Liver (tissue), 9 donors: Measurements from ENCODE around the gene NRG2. TPM values are rescaled to one million over a fixed set of nuclear protein-coding genes. Genes with fewer than 3 reads are reported as not detected.

Experiments used
- DNase-seq: peaks from one replicate; pipeline ENCODE4 v3.0.0-alpha.2; 2017; ENCODE audit warnings: low spot score
- H3K27ac ChIP-seq, 2 donors: one replicate each; pipeline ENCODE4 v1.7.0; 2013; ENCODE audit warnings: inconsistent platforms in 2 of 2, low read length in 2 of 2, control low read depth in 1 of 2, low read depth in 1 of 2, mild to moderate bottlenecking in 1 of 2
- H3K27me3 ChIP-seq, 4 donors: one replicate each; pipeline versions ENCODE4 v1.6.1 to v1.7.0; 2013; ENCODE audit warnings: low read length in 3 of 4, inconsistent platforms in 1 of 4, mild to moderate bottlenecking in 1 of 4, moderate library complexity in 1 of 4; ENCODE audit not compliant: control insufficient read depth in 4 of 4, insufficient read depth in 4 of 4
- H3K36me3 ChIP-seq, 4 donors: one replicate each; pipeline versions ENCODE4 v1.6.1 to v1.7.0; 2013; ENCODE audit warnings: low read length in 3 of 4, mild to moderate bottlenecking in 3 of 4, low read depth in 1 of 4, moderate library complexity in 1 of 4; ENCODE audit not compliant: control insufficient read depth in 4 of 4, insufficient read depth in 3 of 4
- H3K4me1 ChIP-seq, 4 donors: one replicate each; pipeline versions ENCODE4 v1.6.1 to v1.7.0; 2013; ENCODE audit warnings: low read length in 3 of 4, mild to moderate bottlenecking in 3 of 4, moderate library complexity in 1 of 4; ENCODE audit not compliant: control insufficient read depth in 4 of 4, insufficient read depth in 4 of 4
- H3K4me3 ChIP-seq, 3 donors: one replicate each; pipeline versions ENCODE4 v1.6.1 to v1.7.0; 2013; ENCODE audit warnings: low read length in 3 of 3, control low read depth in 1 of 3, low read depth in 1 of 3, mild to moderate bottlenecking in 1 of 3
- H3K9ac ChIP-seq, 2 donors: one replicate each; pipeline ENCODE4 v1.7.0; 2013; ENCODE audit warnings: low read length in 2 of 2, mild to moderate bottlenecking in 2 of 2, moderate library complexity in 2 of 2, control low read depth in 1 of 2, low read depth in 1 of 2
- H3K9me3 ChIP-seq, 4 donors: one replicate each; pipeline versions ENCODE4 v1.6.1 to v1.7.0; 2013; ENCODE audit warnings: low read length in 3 of 4; ENCODE audit not compliant: control insufficient read depth in 4 of 4
- CTCF ChIP-seq: fragments of 150-350 bp; IDR thresholded peaks from 2 replicates; pipeline ENCODE4 v1.5.1; 2017; ENCODE audit warnings: improper control_type of control experiment, low read depth, low read length; ENCODE audit not compliant: missing input control
- EGR1 ChIP-seq, 2 donors: IDR thresholded peaks; 2 replicates each; pipeline ENCODE4 v1.6.1; 2016 to 2018; ENCODE audit warnings: antibody characterized with exemption in 2 of 2, low read depth in 2 of 2
- FOXA1 ChIP-seq: IDR thresholded peaks from 2 replicates; pipeline ENCODE4 v1.6.1; 2016; ENCODE audit warnings: antibody characterized with exemption
- FOXA2 ChIP-seq: IDR thresholded peaks from 2 replicates; pipeline ENCODE4 v1.6.1; 2016; ENCODE audit warnings: antibody characterized with exemption
- GABPA ChIP-seq, 2 donors: IDR thresholded peaks in 1 of 2; conservative IDR thresholded peaks in 1 of 2; 2 replicates each; pipeline ENCODE4 v1.6.1; 2016; ENCODE audit warnings: antibody characterized with exemption in 2 of 2, mild to moderate bottlenecking in 1 of 2, moderate library complexity in 1 of 2
- HNF4A ChIP-seq, 2 donors: conservative IDR thresholded peaks; 2 replicates each; pipeline ENCODE4 v1.6.1; 2016; ENCODE audit warnings: antibody characterized with exemption in 2 of 2, mild to moderate bottlenecking in 2 of 2
- HNF4G ChIP-seq: IDR thresholded peaks from 2 replicates; pipeline ENCODE4 v1.6.1; 2016; ENCODE audit warnings: antibody characterized with exemption
- JUND ChIP-seq, 2 donors: IDR thresholded peaks; 2 replicates each; pipeline ENCODE4 v1.6.1; 2016; ENCODE audit warnings: antibody characterized with exemption in 2 of 2
- MAX ChIP-seq: IDR thresholded peaks from 2 replicates; pipeline ENCODE4 v1.6.1; 2016; ENCODE audit warnings: antibody characterized with exemption
- NR2F2 ChIP-seq: IDR thresholded peaks from 2 replicates; pipeline ENCODE4 v1.6.1; 2016; ENCODE audit warnings: antibody characterized with exemption
- RAD21 ChIP-seq, 2 donors: IDR thresholded peaks; 2 replicates each; pipeline ENCODE4 v1.6.1; 2016; ENCODE audit warnings: antibody characterized with exemption in 2 of 2, mild to moderate bottlenecking in 2 of 2
- REST ChIP-seq: IDR thresholded peaks from 2 replicates; pipeline ENCODE4 v1.6.1; 2016; ENCODE audit warnings: antibody characterized with exemption, mild to moderate bottlenecking
- RXRA ChIP-seq, 2 donors: IDR thresholded peaks; 2 replicates each; pipeline ENCODE4 v1.6.1; 2017 to 2018; ENCODE audit warnings: antibody characterized with exemption in 2 of 2, mild to moderate bottlenecking in 1 of 2
- SP1 ChIP-seq: IDR thresholded peaks from 2 replicates; pipeline ENCODE4 v1.6.1; 2018; ENCODE audit warnings: antibody characterized with exemption, mild to moderate bottlenecking
- TAF1 ChIP-seq: conservative IDR thresholded peaks from 2 replicates; pipeline ENCODE4 v1.6.1; 2016; ENCODE audit warnings: antibody characterized with exemption, mild to moderate bottlenecking
- YY1 ChIP-seq: IDR thresholded peaks from 2 replicates; pipeline ENCODE4 v1.6.1; 2016; ENCODE audit warnings: antibody characterized with exemption, mild to moderate bottlenecking
- ZBTB33 ChIP-seq: IDR thresholded peaks from 2 replicates; pipeline ENCODE4 v1.6.1; 2016; ENCODE audit warnings: antibody characterized with exemption
- WGBS: extraction: QIAGEN DNeasy Blood & Tissue Kit; methylation state at CpG from one replicate; pipeline ENCODE4 v1.1.7; 2013; 5-methylcytosine and 5-hydroxymethylcytosine counted together
- polyA plus RNA-seq, 2 donors: library from polyadenylated mRNA; stranded (reverse) in 1 of 2; unstranded in 1 of 2; fragments of 200-250 nt in 1 of 2; fragments of >200 nt in 1 of 2; fragmentation: Nextera tagmentation in 1 of 2; extraction: Ambion mirVana in 1 of 2; gene quantifications; one replicate each; pipeline versions ENCODE4 v1.2.1 to v1.2.3, GENCODE V29; 2013 to 2015
- total RNA-seq, 2 donors: library from RNA; depleted of rRNA; stranded (reverse); fragments of >200 nt; gene quantifications; one replicate each; pipeline ENCODE4 v1.2.3, GENCODE V29; 2014
- TF ChIP-seq, protein P1 (sequence below): IDR thresholded peaks from 2 replicates; pipeline ENCODE4 v1.6.1; 2016; ENCODE audit warnings: antibody characterized with exemption
- donor health status: healthy.
- donor health status: healthy.
- donor health status: healthy.
- donor health status: healthy.
- donor health status: healthy.

NRG2 gene
- total and polyA plus RNA-seq, 4 donors, result 0.07 to 0.08 TPM; not detected in 2

GRCh38 chr5:139877129-139877597 lies 165.9 kb downstream of the NRG2 start:
- Histone ChIP-seq H3K4me1 (no peaks in the 10 kb centered on the region), H3K4me3 (no peak overlapping the region), H3K27ac (no peak overlapping the region), H3K9me3 (no peaks in the 10 kb centered on the region), H3K36me3 (no peaks in the 10 kb centered on the region), H3K27me3 (no peaks in the 10 kb centered on the region), H3K9ac (no peak overlapping the region)
- TF ChIP-seq GABPA (IDR thresholded peaks at IDR 0.05 in 1 of 2, conservative IDR thresholded peaks at IDR 0.05 in 1 of 2) (no peak), CTCF (no peak), MAX (no peak), EGR1 (IDR thresholded peaks at IDR 0.05; ENCODE audit: low read depth in 2 of 2) (no peak), NR2F2 (no peak), YY1 (no peak), TAF1 (no peak), HNF4A (conservative IDR thresholded peaks at IDR 0.05) (no peak), SP1 (no peak), RXRA (IDR thresholded peaks at IDR 0.05) (no peak), JUND (IDR thresholded peaks at IDR 0.05) (no peak), ZBTB33 (no peak), FOXA2 (no peak), HNF4G (no peak), FOXA1 (no peak), RAD21 (IDR thresholded peaks at IDR 0.05) (no peak)
- TF ChIP-seq, protein P1, sequence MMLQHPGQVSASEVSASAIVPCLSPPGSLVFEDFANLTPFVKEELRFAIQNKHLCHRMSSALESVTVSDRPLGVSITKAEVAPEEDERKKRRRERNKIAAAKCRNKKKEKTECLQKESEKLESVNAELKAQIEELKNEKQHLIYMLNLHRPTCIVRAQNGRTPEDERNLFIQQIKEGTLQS, result no peak
- no peak for DNase-seq
- 88% methylated on average over 6 of the region's 6 CpGs for WGBS

DNA sequence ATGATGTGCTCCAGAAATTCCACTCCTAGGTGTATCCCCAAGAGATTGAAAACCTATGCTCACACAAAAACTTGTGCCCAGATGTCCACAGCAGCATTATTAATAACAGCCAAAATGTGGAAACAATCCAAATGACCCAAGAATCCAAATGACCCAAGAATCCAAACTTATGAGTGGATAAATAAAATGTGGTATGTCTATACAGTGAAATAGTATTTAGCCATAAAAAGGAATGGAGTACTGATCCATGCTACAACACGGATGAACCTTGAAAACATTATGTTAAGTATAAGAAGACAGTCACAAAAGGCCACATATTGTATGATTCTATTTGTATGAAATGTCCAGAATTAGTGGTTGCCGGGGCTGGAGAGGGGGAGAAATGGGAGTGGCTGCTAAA lies 167.1 kb downstream of the NRG2 start:
- 90% methylated on average over 2 of the region's 2 CpGs for WGBS
- H3K27ac ChIP-seq, result no peak overlapping the region
- TF ChIP-seq JUND (IDR thresholded peaks at IDR 0.05) (no peak), ZBTB33 (no peak), GABPA (IDR thresholded peaks at IDR 0.05 in 1 of 2, conservative IDR thresholded peaks at IDR 0.05 in 1 of 2) (no peak), EGR1 (IDR thresholded peaks at IDR 0.05; ENCODE audit: low read depth in 2 of 2) (no peak), RAD21 (IDR thresholded peaks at IDR 0.05) (no peak), HNF4A (conservative IDR thresholded peaks at IDR 0.05) (no peak), REST (no peak), NR2F2 (no peak), MAX (no peak), FOXA1 (no peak), RXRA (IDR thresholded peaks at IDR 0.05) (no peak)
- TF ChIP-seq, protein P1, result no peak
- H3K9me3 ChIP-seq, result no peaks in the 10 kb centered on the region
- no peaks in the 10 kb centered on the region for H3K27me3 ChIP-seq
- DNase-seq, result no peak
- H3K36me3 ChIP-seq, result no peaks in the 10 kb centered on the region
- no peaks in the 10 kb centered on the region for H3K4me1 ChIP-seq
- H3K4me3 ChIP-seq, result no peak overlapping the region
- H3K9ac ChIP-seq, result no peak overlapping the region
